T-helper 1 cell treated with Interleukin-12 subunit alpha and Interleukin-12 subunit beta and Interleukin-4 antibody, amounts not matched to agents 30 μg/mL and 1 μg/mL, for 36 hours (primary cell): ENCODE data around the gene NBAS.

Source experiments
- H3K27ac Mint-ChIP-seq: one replicate; pipeline ENCODE4 v1.8.0; 2021; ENCODE audit warnings: mild to moderate bottlenecking, mixed read lengths
- H3K27me3 Mint-ChIP-seq: one replicate; pipeline ENCODE4 v1.8.0; 2021; ENCODE audit warnings: low read depth, mixed read lengths
- H3K36me3 Mint-ChIP-seq: one replicate; pipeline ENCODE4 v1.8.0; 2021; ENCODE audit warnings: low read depth, mixed read lengths
- H3K4me1 Mint-ChIP-seq: one replicate; pipeline ENCODE4 v1.8.0; 2021; ENCODE audit warnings: low read depth, mixed read lengths
- H3K4me3 Mint-ChIP-seq: one replicate; pipeline ENCODE4 v1.8.0; 2021; ENCODE audit warnings: mild to moderate bottlenecking, moderate library complexity, mixed read lengths
- H3K9me3 Mint-ChIP-seq: one replicate; pipeline ENCODE4 v1.8.0; 2021; ENCODE audit warnings: mixed read lengths

NBAS gene

DNA sequence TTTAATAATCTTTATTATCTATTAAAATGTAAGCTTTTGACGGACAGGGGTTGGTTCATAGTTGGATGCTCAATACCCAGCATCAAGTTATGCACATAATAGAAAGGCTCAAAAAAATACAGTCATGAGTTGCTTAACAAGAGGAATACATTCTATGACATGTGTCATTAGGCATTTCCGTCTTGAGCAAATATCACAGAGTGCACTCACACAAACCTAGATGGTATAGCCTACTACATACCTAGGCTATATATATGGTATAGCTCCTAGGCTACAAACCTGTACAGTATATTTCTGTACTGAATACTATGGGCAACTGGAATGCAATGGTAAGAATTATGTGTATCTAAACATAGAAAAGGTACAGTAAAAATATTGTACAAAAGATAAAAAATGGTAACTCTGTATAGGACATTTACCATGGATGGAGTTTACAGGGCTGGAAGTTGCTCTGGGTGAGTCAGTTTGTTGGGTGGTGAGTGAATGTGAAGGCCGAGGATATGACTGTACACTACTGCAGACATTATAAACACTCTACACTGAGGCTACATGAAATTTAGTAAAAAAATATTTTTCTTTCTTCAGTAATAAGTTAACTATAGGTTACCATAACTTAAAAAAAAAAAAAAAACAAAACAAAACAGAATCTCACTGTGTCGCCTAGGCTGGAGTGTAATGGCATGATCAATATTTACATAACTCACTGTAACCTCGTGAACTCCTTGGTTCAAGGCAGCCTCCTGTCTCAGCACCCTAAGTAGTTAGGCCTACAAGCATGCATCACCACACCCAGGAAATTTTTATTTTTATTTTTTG is 201.2 kb downstream of the NBAS start:
- no peaks in the 10 kb centered on the region for H3K27me3 Mint-ChIP-seq
- no peaks in the 10 kb centered on the region for H3K9me3 Mint-ChIP-seq
- H3K4me1 Mint-ChIP-seq: peaks cover 1% of the 10 kb centered on the region
- no peak overlapping the region for H3K4me3 Mint-ChIP-seq
- no peak overlapping the region for H3K27ac Mint-ChIP-seq
- peaks cover 19% of the 10 kb centered on the region for H3K36me3 Mint-ChIP-seq

DNA sequence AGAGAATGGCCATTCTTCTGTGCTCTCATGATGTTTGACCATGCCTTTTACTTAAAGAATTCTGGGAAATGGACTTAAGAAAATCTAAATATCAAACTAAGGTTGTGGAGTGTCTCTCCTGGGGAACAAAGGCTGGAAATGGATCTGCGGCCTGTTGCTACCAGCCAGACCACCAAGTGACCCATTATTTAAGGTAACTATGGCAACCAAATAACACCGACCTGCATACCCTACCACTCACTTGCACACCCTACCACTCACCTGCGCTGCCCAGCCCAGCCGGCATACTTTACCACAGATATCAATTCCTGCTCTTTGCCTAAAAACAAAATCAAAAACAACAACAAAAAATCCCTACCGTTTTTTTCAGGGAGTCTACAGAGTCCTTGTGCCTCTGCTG is 203.2 kb downstream of the NBAS start:
- Mint-ChIP-seq H3K27ac (no peak overlapping the region), H3K9me3 (no peaks in the 10 kb centered on the region), H3K36me3 (peaks cover 23% of the 10 kb centered on the region), H3K27me3 (no peaks in the 10 kb centered on the region), H3K4me1 (no peaks in the 10 kb centered on the region), H3K4me3 (no peak overlapping the region)

GRCh38 chr2:15357186-15357585 is 203.9 kb downstream of the NBAS start:
- Mint-ChIP-seq H3K36me3 (peaks cover 25% of the 10 kb centered on the region), H3K9me3 (no peaks in the 10 kb centered on the region), H3K4me3 (no peak overlapping the region), H3K27ac (no peak overlapping the region), H3K4me1 (no peaks in the 10 kb centered on the region), H3K27me3 (no peaks in the 10 kb centered on the region)

- Mint-ChIP-seq H3K36me3 (peaks cover 35% of the 10 kb centered on the region), H3K4me1 (no peaks in the 10 kb centered on the region), H3K4me3 (no peak overlapping the region), H3K9me3 (no peaks in the 10 kb centered on the region), H3K27me3 (no peaks in the 10 kb centered on the region), H3K27ac (no peak overlapping the region)
Measured at GRCh38 chr2:15355386-15355785, 205.7 kb downstream of the NBAS start.

DNA sequence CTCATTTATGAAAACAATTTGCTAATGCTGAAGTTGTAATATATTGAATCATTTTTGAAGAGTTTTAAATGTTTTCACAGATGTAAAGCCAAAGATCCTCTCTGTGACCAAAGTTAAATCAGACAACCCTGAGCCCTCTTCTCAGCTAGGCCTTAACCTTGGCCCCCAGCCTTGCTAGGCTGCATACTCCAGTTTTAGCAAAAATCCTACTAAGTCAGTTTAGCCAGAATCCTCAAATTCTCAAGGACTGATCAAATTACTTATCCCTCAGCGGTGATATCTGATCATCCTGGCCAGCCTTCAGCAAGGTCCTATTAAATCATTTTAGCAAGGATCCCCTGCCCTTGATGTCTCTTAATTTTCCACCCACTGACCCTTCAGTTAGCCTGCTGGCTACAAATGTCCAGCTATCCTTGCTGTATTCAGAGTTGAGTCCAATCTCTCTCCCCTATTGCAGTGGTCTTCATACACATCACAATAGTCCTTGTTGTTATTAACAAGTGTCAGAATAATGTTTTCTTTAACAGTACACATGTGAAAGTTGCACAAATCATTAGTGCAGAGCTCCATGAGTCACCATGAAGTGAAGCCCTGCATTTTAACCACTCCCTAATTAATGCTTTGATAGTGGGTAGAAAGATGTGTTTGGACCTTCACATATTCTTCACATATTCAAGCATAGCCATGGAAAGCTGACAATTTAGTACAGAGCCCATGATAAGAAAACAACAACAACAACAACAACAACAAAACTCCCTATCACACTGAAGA is 206.4 kb downstream of the NBAS start:
- H3K9me3 Mint-ChIP-seq: no peaks in the 10 kb centered on the region
- H3K36me3 Mint-ChIP-seq: peaks cover 39% of the 10 kb centered on the region
- no peak overlapping the region for H3K27ac Mint-ChIP-seq
- no peaks in the 10 kb centered on the region for H3K4me1 Mint-ChIP-seq
- no peak overlapping the region for H3K4me3 Mint-ChIP-seq
- H3K27me3 Mint-ChIP-seq: no peaks in the 10 kb centered on the region

DNA sequence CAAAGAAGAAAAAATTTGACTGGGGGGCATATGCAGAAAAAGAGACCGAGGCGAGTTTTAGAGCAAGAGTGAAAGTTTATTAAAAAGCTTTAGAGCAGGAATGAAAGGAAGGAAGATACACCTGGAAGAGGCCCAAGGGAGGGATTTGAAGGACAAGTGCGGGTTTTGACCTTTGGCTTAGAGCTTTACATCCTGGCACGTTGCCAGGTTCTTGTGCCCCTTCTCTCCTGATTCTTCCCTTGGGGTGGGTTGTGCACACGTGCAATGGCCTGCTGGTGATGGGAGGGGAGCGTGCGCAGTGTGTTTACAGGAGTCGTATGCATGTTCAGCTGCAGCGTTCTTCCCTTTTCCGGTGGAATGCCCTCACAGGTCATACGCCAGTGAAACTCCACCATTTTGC is 208.8 kb downstream of the NBAS start:
- peaks cover 44% of the 10 kb centered on the region for H3K36me3 Mint-ChIP-seq
- no peak overlapping the region for H3K27ac Mint-ChIP-seq
- H3K4me3 Mint-ChIP-seq: no peak overlapping the region
- H3K9me3 Mint-ChIP-seq: no peaks in the 10 kb centered on the region
- no peaks in the 10 kb centered on the region for H3K27me3 Mint-ChIP-seq
- H3K4me1 Mint-ChIP-seq: no peaks in the 10 kb centered on the region

DNA sequence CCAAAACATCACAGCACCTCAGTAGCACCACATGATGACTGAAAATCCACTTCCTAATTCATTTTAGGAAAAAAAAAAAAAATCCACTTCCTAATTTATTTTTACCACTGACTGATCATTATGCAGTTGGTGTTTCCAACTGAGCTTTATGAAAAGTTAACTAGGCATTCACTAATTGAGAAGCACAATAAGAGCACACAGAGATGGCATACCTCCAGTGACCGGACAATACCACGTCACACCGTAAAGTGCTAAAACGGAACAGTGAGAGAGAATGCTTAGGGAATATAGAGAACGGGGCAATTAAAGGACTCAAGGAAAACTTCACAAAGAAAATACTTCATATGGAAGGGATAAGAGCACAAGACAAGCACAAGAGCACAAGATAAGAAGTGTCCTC is 212.5 kb downstream of the NBAS start:
- Mint-ChIP-seq H3K4me1 (no peaks in the 10 kb centered on the region), H3K4me3 (no peak overlapping the region), H3K27me3 (no peaks in the 10 kb centered on the region), H3K36me3 (peaks cover 43% of the 10 kb centered on the region), H3K9me3 (peaks cover 3% of the 10 kb centered on the region), H3K27ac (no peak overlapping the region)

- Mint-ChIP-seq H3K4me1 (no peaks in the 10 kb centered on the region), H3K27ac (no peak overlapping the region), H3K36me3 (peaks cover 37% of the 10 kb centered on the region), H3K9me3 (peaks cover 3% of the 10 kb centered on the region), H3K4me3 (no peak overlapping the region), H3K27me3 (no peaks in the 10 kb centered on the region)
Measured at GRCh38 chr2:15348045-15348444, 213.1 kb downstream of the NBAS start.

GRCh38 chr2:15346624-15347023 is 214.5 kb downstream of the NBAS start:
- Mint-ChIP-seq H3K36me3 (peaks cover 32% of the 10 kb centered on the region), H3K4me3 (no peak overlapping the region), H3K27me3 (no peaks in the 10 kb centered on the region), H3K27ac (no peak overlapping the region), H3K4me1 (no peaks in the 10 kb centered on the region), H3K9me3 (peaks cover 3% of the 10 kb centered on the region)

DNA sequence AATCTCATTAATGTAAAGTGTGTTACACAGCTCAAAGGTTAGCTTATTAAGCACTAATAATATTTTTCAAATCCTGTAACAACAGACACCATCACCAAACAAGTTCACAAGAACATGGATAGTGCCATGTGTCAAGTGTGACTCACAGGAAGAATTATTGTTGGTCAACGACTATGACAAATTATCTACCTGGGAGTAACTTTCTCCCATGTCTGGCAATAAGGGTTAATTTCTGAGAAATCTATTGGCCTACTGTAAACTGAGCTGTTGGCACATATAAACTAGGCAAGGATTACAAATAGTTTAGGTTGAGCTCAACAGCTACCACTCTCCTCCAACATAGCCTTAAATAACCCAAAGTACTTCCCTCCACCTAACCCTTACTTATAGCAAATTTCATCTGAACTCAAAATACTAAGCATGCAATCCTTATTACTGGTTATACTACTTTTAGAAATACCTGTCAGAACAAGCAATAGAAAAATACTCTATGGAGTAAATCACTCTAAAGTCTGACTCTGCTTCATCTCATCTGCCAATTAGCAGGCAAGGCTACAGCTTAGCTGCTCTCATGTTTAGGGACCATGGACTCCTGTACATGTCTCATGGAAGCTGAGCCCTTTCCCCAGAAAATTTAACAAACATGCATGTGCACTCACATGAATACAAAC is 223.0 kb downstream of the NBAS start:
- Mint-ChIP-seq H3K9me3 (no peaks in the 10 kb centered on the region), H3K4me3 (no peak overlapping the region), H3K27me3 (no peaks in the 10 kb centered on the region), H3K4me1 (peaks cover 1% of the 10 kb centered on the region), H3K27ac (no peak overlapping the region), H3K36me3 (peaks cover 22% of the 10 kb centered on the region)

GRCh38 chr2:15334644-15335326 is 226.3 kb downstream of the NBAS start:
- H3K4me3 Mint-ChIP-seq: no peak overlapping the region
- H3K4me1 Mint-ChIP-seq: peaks cover 1% of the 10 kb centered on the region
- H3K36me3 Mint-ChIP-seq: peaks cover 9% of the 10 kb centered on the region
- H3K9me3 Mint-ChIP-seq: no peaks in the 10 kb centered on the region
- H3K27ac Mint-ChIP-seq: no peak overlapping the region
- H3K27me3 Mint-ChIP-seq: no peaks in the 10 kb centered on the region

- no peaks in the 10 kb centered on the region for H3K9me3 Mint-ChIP-seq
- H3K27me3 Mint-ChIP-seq: no peaks in the 10 kb centered on the region
- peaks cover 1% of the 10 kb centered on the region for H3K4me1 Mint-ChIP-seq
- H3K4me3 Mint-ChIP-seq: no peak overlapping the region
- H3K36me3 Mint-ChIP-seq: peaks cover 6% of the 10 kb centered on the region
- H3K27ac Mint-ChIP-seq: no peak overlapping the region
Measured at GRCh38 chr2:15331787-15332186, 229.3 kb downstream of the NBAS start.

DNA sequence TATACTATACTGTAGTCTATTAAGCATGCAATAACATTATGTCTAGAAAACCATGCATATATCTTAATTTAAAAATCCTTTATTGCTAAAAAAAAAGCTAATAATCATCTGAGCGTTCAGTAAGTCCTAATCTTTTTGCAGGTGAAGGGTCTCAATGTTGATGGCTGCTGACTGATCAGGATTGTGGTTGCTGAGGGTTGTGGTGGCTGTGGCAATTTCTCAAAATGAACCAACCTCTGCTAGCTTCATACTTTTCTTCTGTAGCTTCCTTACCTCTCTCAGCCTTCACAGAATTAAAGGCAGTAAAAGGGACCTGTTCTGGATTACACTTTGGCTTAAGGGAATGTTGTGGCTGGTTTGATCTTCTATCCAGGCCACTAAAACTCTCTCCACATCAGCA is 235.8 kb downstream of the NBAS start:
- no peak overlapping the region for H3K27ac Mint-ChIP-seq

GRCh38 chr2:15323227-15323626 is 237.9 kb downstream of the NBAS start:
- peaks cover 6% of the 10 kb centered on the region for H3K4me1 Mint-ChIP-seq
- H3K27ac Mint-ChIP-seq: no peak overlapping the region
- no peak overlapping the region for H3K4me3 Mint-ChIP-seq
- H3K27me3 Mint-ChIP-seq: no peaks in the 10 kb centered on the region
- H3K9me3 Mint-ChIP-seq: peaks cover 24% of the 10 kb centered on the region
- H3K36me3 Mint-ChIP-seq: peaks cover 43% of the 10 kb centered on the region

More for the DNA sequence above, 235.8 kb downstream of the NBAS start:
- no peak overlapping the region for H3K4me3 Mint-ChIP-seq
- no peaks in the 10 kb centered on the region for H3K27me3 Mint-ChIP-seq
- H3K36me3 Mint-ChIP-seq: peaks cover 22% of the 10 kb centered on the region
- peaks cover 9% of the 10 kb centered on the region for H3K9me3 Mint-ChIP-seq
- H3K4me1 Mint-ChIP-seq: peaks cover 6% of the 10 kb centered on the region
